Measurements from ENCODE around the gene FHIT. TPM values are rescaled to one million over a fixed set of nuclear protein-coding genes. Genes with fewer than 3 reads are reported as not detected.

FHIT gene
- total and polyA plus RNA-seq, 7 donors = 0.98 to 10.4 (median 4.0) TPM

- H3K27me3 ChIP-seq (ENCODE audit: insufficient read depth in 3 of 3, low read length in 2 of 3) = no peaks in the 10 kb centered on the region
- no peak for ATAC-seq
- no peak overlapping the region for H3K4me3 ChIP-seq
- H3K36me3 ChIP-seq (ENCODE audit: insufficient read depth in 1 of 2, low read depth in 1 of 2) = no peaks in the 10 kb centered on the region
- H3K4me1 ChIP-seq = no peaks in the 10 kb centered on the region
- intact Hi-C loops (cut with DNase I) = no loop called here
- DNase-seq = no peak
- no peaks in the 10 kb centered on the region for H3K9me3 ChIP-seq
- no peak overlapping the region for H3K27ac ChIP-seq
- 81 to 91% (median 83%) methylated on average over 3 of the region's 3 CpGs for WGBS, 3 donors
- TF ChIP-seq, protein P1, sequence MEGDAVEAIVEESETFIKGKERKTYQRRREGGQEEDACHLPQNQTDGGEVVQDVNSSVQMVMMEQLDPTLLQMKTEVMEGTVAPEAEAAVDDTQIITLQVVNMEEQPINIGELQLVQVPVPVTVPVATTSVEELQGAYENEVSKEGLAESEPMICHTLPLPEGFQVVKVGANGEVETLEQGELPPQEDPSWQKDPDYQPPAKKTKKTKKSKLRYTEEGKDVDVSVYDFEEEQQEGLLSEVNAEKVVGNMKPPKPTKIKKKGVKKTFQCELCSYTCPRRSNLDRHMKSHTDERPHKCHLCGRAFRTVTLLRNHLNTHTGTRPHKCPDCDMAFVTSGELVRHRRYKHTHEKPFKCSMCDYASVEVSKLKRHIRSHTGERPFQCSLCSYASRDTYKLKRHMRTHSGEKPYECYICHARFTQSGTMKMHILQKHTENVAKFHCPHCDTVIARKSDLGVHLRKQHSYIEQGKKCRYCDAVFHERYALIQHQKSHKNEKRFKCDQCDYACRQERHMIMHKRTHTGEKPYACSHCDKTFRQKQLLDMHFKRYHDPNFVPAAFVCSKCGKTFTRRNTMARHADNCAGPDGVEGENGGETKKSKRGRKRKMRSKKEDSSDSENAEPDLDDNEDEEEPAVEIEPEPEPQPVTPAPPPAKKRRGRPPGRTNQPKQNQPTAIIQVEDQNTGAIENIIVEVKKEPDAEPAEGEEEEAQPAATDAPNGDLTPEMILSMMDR (IDR thresholded peaks at IDR 0.05) = no peak
Observed at GRCh38 chr3:60033901-60034453, 1217.3 kb downstream of the FHIT start.

DNA sequence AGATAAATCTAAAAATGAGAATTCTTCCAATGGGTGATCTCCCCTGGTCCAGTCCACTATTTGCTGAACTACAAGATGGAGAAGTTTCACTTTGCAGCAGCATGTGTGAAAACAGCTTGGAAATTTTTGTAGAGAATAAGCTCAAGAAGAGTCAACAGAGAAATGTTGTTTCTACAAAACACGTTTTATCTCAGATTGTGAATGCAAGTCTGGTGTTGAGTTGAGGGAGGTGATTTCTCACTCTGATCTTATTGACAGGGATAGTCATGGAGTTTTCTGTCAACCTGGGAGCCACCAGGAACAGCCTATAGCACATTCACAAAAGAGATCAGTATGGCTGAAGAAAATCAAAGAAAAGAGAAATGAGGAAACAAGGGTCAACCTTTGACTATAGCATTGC is 1220.3 kb downstream of the FHIT start:
- H3K9me3 ChIP-seq = no peaks in the 10 kb centered on the region

DNA sequence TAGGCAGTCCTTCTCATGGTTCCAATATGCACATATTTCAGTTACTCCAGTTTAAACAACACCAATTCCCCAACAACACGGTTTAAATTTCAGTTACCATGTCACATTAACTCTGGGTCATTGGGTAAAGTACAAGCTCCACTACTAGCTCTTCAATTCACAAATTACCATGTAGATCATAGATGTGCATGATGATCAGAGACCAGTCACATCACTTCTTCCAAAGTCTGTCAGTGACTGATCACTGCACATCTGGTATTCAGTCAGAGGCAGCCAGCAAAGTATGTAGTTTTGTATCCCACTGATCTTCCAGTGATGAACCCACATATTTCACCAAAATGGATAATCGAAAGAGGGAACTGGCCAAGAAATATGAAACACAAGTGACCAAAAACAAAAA is 1223.0 kb downstream of the FHIT start:
- ATAC-seq (no peak), DNase-seq (no peak)
- intact Hi-C loops (cut with DNase I) = no loop called here
- Histone ChIP-seq H3K4me3 (no peak overlapping the region), H3K4me1 (no peaks in the 10 kb centered on the region), H3K9me3 (no peaks in the 10 kb centered on the region), H3K36me3 (ENCODE audit: insufficient read depth in 1 of 2, low read depth in 1 of 2) (no peaks in the 10 kb centered on the region), H3K27me3 (ENCODE audit: insufficient read depth in 3 of 3, low read length in 2 of 3) (no peaks in the 10 kb centered on the region), H3K27ac (no peak overlapping the region)
- WGBS, 3 donors = 81 to 94% (median 85%) methylated on average over 2 of the region's 2 CpGs
- TF ChIP-seq, protein P1 (IDR thresholded peaks at IDR 0.05) = no peak

More for the DNA sequence above, 1220.3 kb downstream of the FHIT start:
- ATAC-seq (no peak), DNase-seq (no peak)
- Histone ChIP-seq H3K27me3 (ENCODE audit: insufficient read depth in 3 of 3, low read length in 2 of 3) (no peaks in the 10 kb centered on the region), H3K4me1 (no peaks in the 10 kb centered on the region), H3K27ac (no peak overlapping the region), H3K36me3 (ENCODE audit: insufficient read depth in 1 of 2, low read depth in 1 of 2) (no peaks in the 10 kb centered on the region), H3K4me3 (no peak overlapping the region)
- TF ChIP-seq, protein P1 (IDR thresholded peaks at IDR 0.05) = no peak
- WGBS, 3 donors = 95 to 98% (median 97%) methylated on average over 1 of the region's 1 CpG
- intact Hi-C loops (cut with DNase I) = no loop called here

DNA sequence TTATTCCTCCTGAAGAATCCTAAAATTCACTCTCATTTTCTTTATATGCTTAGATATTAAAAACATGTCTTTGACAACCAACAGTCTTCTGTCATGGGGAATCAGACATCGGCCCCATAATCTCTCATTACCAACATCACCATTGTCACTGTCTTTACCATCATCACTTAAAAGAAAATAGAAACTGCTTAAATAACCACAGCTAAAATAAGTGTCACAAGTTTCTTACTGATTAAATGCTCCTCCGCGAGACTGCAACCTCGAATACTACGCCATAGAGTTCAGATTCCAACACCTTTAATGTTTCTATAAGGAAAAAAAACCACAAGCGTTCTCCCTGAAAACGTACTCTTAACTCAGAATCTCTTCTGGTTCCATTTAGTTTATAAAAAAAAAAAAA is 1223.9 kb downstream of the FHIT start:
- intact Hi-C loops (cut with DNase I) = no loop called here
- Histone ChIP-seq H3K27me3 (ENCODE audit: insufficient read depth in 3 of 3, low read length in 2 of 3) (no peaks in the 10 kb centered on the region), H3K4me1 (no peaks in the 10 kb centered on the region), H3K27ac (no peak overlapping the region), H3K4me3 (no peak overlapping the region), H3K9me3 (no peaks in the 10 kb centered on the region), H3K36me3 (ENCODE audit: insufficient read depth in 1 of 2, low read depth in 1 of 2) (no peaks in the 10 kb centered on the region)
- TF ChIP-seq, protein P1 (IDR thresholded peaks at IDR 0.05) = no peak
- WGBS, 3 donors = 95 to 97% (median 97%) methylated on average over 7 of the region's 7 CpGs
- ATAC-seq = no peak
- no peak for DNase-seq

Measured in psoas muscle (tissue), 8 donors.